Uterus (tissue), 4 donors: ENCODE measurements around the gene PCNX2. TPM values are rescaled to one million over a fixed set of nuclear protein-coding genes. Genes with fewer than 3 reads are reported as not detected.

Experiments used
- DNase-seq, 2 donors: peaks; one replicate each; pipeline ENCODE4 v3.0.0-alpha.2; 2019 to 2020
- H3K27ac ChIP-seq, 2 donors: fragments of 200-600 bp; sonication (generic); 1 replicate in 1 of 2; 2 replicates in 1 of 2; pipeline ENCODE4 v1.5.1; 2016 to 2018
- H3K27me3 ChIP-seq, 2 donors: fragments of 200-600 bp; sonication (generic); one replicate each; pipeline ENCODE4 v1.5.1; 2018 to 2019; ENCODE audit warnings: control low read depth in 1 of 2
- H3K36me3 ChIP-seq, 2 donors: fragments of 200-600 bp; sonication (generic); one replicate each; pipeline ENCODE4 v1.5.1; 2019; ENCODE audit warnings: control low read depth in 1 of 2
- H3K4me1 ChIP-seq, 2 donors: fragments of 200-600 bp; sonication (generic); one replicate each; pipeline ENCODE4 v1.5.1; 2018 to 2019; ENCODE audit warnings: control low read depth in 1 of 2
- H3K4me3 ChIP-seq, 2 donors: fragments of 200-600 bp; sonication (generic); 1 replicate in 1 of 2; 2 replicates in 1 of 2; pipeline ENCODE4 v1.5.1; 2018 to 2019; ENCODE audit warnings: mild to moderate bottlenecking in 1 of 2
- H3K9me3 ChIP-seq, 2 donors: fragments of 200-600 bp; sonication (generic); one replicate each; pipeline ENCODE4 v1.5.1; 2019; ENCODE audit warnings: control low read depth in 1 of 2
- POLR2A ChIP-seq, 2 donors: fragments of 450-650 bp; IDR thresholded peaks; one replicate each; pipeline ENCODE4 v1.6.1; 2016; ENCODE audit warnings: antibody characterized with exemption in 2 of 2, mild to moderate bottlenecking in 1 of 2, moderate library complexity in 1 of 2
- intact Hi-C: fragments of 100-400 bp; cut with DNase I; formaldehyde crosslinking; loops from one replicate; pipeline ENCODE4 v1.15.1; 2023; ENCODE audit warnings: low total_unique reads
- total RNA-seq, 4 donors: library from RNA; depleted of rRNA in 3 of 4; stranded (reverse); fragments of >200 nt in 3 of 4; gene quantifications; one replicate each; pipeline versions ENCODE4 v1.1.0 to v1.2.4, GENCODE V29; 2014 to 2023
- TF ChIP-seq, protein P1 (sequence below), 4 experiments: fragments of 200-600 bp in 2 of 4; fragments of 450-650 bp in 2 of 4; sonication (generic) in 2 of 4; IDR thresholded peaks; one replicate each; pipeline ENCODE4 v1.5.1; 2016 to 2019; ENCODE audit warnings: antibody characterized with exemption in 4 of 4, mild to moderate bottlenecking in 2 of 4, moderate library complexity in 1 of 4
- donor health status: DM: yes; HTN: yes; CAD: no.

Gene PCNX2
- total RNA-seq, 4 donors from 2014 or later = 4.1 to 36.2 (median 14.1) TPM

DNA sequence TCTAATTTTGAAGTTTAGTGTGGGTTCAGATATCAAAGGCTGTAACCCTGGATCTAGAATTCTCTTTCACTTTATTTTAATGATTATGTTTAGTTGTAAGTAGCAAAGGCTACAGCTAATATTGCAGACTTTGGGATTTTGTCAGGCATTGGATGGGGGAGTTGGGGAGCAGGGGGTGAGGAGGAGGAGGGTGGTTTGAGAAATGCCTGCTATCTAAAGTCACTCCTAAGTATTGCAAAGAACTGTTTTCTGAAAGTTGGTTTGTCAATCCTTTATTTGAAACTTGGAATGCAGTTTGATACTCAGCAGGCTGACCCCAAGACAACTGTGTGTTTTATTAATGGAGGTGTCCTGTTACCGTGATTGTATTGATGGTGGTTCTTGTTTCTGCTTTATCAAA is 343.9 kb downstream of the PCNX2 start:
- H3K27ac ChIP-seq = no peak overlapping the region
- no peaks in the 10 kb centered on the region for H3K4me1 ChIP-seq
- no peaks in the 10 kb centered on the region for H3K27me3 ChIP-seq
- intact Hi-C loops = loop anchor here (10.0 kb wide), 1 partner anchor 317 kb away; the partner anchor contains the start of gene SIPA1L2
- TF ChIP-seq, protein P1, sequence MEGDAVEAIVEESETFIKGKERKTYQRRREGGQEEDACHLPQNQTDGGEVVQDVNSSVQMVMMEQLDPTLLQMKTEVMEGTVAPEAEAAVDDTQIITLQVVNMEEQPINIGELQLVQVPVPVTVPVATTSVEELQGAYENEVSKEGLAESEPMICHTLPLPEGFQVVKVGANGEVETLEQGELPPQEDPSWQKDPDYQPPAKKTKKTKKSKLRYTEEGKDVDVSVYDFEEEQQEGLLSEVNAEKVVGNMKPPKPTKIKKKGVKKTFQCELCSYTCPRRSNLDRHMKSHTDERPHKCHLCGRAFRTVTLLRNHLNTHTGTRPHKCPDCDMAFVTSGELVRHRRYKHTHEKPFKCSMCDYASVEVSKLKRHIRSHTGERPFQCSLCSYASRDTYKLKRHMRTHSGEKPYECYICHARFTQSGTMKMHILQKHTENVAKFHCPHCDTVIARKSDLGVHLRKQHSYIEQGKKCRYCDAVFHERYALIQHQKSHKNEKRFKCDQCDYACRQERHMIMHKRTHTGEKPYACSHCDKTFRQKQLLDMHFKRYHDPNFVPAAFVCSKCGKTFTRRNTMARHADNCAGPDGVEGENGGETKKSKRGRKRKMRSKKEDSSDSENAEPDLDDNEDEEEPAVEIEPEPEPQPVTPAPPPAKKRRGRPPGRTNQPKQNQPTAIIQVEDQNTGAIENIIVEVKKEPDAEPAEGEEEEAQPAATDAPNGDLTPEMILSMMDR (IDR thresholded peaks at IDR 0.05) = no peak
- TF ChIP-seq POLR2A (IDR thresholded peaks at IDR 0.05) = no peak
- no peaks in the 10 kb centered on the region for H3K9me3 ChIP-seq
- H3K4me3 ChIP-seq = peak overlapping the region; percentile 92 to 94
- H3K36me3 ChIP-seq = no peaks in the 10 kb centered on the region
- DNase-seq = no peak

DNA sequence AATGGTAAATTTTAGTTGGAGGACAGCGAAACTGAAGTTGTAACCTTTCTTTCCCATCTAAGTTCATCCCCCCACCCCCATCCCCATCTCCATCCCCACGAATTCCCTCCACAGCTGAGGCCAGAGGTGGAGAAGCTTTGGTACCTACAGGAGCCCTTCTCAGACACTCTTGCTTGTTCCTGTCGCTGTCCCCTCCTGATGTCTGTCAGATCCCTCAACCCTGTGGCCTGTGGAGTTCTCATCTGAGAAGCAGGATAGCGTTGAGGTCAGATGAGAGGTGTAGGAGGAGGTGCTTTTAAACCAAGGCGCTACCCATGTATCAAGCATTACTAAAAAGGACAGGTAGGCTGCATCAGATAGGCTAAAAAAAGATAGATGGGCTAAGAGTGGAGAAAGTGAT is 344.3 kb downstream of the PCNX2 start:
- no peaks in the 10 kb centered on the region for H3K4me1 ChIP-seq

DNA sequence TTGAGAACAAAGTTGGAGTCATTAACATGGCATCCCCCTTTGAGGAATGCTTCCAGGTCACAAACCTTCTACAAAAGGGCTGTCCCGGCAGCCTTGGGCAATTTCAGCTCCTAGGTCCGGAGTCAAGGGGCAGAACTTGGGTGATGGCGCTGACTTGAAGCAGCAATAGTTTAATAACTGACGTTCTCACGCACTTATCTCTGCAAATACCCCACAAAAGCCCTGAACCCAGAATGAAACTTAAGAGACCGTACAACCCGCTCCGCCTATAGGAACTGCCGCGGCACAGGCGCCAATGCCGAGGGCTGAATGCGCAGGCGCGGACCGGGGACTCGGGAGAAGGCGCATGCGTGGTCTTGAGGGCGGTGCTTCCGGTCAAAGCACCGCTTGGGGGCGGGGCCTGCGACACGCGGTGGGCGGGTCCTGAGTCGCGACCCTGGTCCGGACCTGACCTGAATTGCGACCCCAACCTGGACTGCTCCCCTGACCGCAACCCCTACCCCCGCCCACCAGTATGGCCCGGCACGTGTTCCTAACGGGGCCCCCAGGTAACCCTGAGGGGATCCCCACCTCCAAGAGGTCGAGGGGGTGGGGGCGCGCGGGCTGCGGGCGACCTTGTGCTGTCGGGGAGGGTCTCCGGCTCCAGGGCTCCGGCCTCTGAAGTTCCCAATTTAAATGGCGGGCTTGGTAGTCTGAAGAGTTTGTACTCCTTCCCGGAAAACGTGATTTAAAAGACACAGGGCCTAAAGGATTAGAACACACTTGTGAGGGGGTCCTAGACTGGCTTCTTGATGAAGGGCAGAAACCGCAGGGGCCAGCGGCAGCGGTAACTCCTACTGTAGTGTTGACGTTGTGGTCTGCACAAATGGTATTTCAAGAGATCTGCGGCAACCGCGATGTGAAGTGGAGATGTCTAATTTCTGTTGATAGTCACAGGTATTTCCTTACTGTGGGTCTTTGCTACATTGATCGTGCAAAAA is 345.0 kb downstream of the PCNX2 start, which contains the start of gene NTPCR:
NTPCR (plus strand) TSS at position 415 of the 980 bp plus-strand sequence; CDS start at position 515, 100 bp downstream.
- H3K4me1 ChIP-seq = no peaks in the 10 kb centered on the region
- peak within 1 kb of the TSS; percentile 92 to 94 for H3K4me3 ChIP-seq
- peak; percentile 92 to 94 for DNase-seq
- intact Hi-C loops = loop anchor here (10.0 kb wide), 1 partner anchor 316 kb away; the partner anchor contains the start of gene SIPA1L2
- H3K27me3 ChIP-seq = no peaks in the 10 kb centered on the region
- no peaks in the 10 kb centered on the region for H3K9me3 ChIP-seq
- no peaks in the 10 kb centered on the region for H3K36me3 ChIP-seq
- peak; percentile 23 to 47 for TF ChIP-seq POLR2A (IDR thresholded peaks at IDR 0.05)
- TF ChIP-seq, protein P1 (IDR thresholded peaks at IDR 0.05) = no peak
- H3K27ac ChIP-seq = peak within 1 kb of the TSS; percentile 84 to 90

More for the DNA sequence above, 344.3 kb downstream of the PCNX2 start:
- intact Hi-C loops = loop anchor here (10.0 kb wide), 1 partner anchor 316 kb away; the partner anchor contains the start of gene SIPA1L2
- Histone ChIP-seq H3K27ac (peak overlapping the region; percentile 84 to 90), H3K27me3 (no peaks in the 10 kb centered on the region), H3K9me3 (no peaks in the 10 kb centered on the region), H3K36me3 (no peaks in the 10 kb centered on the region), H3K4me3 (peak overlapping the region; percentile 92 to 94)
- DNase-seq = no peak
- TF ChIP-seq, protein P1 (IDR thresholded peaks at IDR 0.05) = no peak
- TF ChIP-seq POLR2A (IDR thresholded peaks at IDR 0.05) = no peak

DNA sequence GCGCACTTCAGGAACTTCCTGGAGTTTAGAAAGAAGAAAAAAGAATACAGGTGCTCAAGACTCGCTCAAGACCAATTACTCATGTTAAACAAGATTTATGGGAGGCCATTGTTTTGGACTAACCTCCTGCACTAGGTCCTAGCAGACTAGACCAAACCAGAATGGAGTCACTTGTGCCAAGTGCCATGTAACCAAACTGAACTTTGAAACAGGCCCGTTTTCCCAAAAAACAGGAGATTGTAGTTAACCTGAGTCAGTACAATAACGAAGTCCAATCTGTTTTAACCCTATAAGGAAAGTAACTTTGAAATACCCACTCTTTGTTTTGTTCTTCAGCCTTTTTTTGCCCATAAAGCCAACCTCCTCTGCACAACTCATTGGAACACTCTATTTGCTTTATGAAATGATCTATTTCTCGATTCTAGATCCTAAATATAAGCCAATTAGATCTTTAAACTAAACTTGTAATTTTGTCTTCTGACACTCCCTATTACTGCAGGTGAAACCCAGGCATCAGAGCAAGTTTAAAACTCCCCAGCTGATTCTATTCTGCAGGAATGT is 345.8 kb downstream of the PCNX2 start:
- Histone ChIP-seq H3K27me3 (no peaks in the 10 kb centered on the region), H3K36me3 (no peaks in the 10 kb centered on the region), H3K9me3 (no peaks in the 10 kb centered on the region), H3K4me3 (peak overlapping the region; percentile 92 to 94), H3K4me1 (no peaks in the 10 kb centered on the region), H3K27ac (peak overlapping the region; percentile 84 to 90)
- DNase-seq = no peak
- TF ChIP-seq, protein P1 (IDR thresholded peaks at IDR 0.05) = no peak
- TF ChIP-seq POLR2A (IDR thresholded peaks at IDR 0.05) = no peak
- intact Hi-C loops = loop anchor here (10.0 kb wide), 1 partner anchor 315 kb away; the partner anchor contains the start of gene SIPA1L2
